ENCODE data around the gene ITGA1. TPM values are rescaled to one million over a fixed set of nuclear protein-coding genes. Genes with fewer than 3 reads are reported as not detected.

The ITGA1 gene
- total and polyA plus RNA-seq, 2 of the 8 experiments (the other 6 are each of a cell fraction or from before 2014, with no cell fraction given) = 2.3 to 9.0 TPM

DNA sequence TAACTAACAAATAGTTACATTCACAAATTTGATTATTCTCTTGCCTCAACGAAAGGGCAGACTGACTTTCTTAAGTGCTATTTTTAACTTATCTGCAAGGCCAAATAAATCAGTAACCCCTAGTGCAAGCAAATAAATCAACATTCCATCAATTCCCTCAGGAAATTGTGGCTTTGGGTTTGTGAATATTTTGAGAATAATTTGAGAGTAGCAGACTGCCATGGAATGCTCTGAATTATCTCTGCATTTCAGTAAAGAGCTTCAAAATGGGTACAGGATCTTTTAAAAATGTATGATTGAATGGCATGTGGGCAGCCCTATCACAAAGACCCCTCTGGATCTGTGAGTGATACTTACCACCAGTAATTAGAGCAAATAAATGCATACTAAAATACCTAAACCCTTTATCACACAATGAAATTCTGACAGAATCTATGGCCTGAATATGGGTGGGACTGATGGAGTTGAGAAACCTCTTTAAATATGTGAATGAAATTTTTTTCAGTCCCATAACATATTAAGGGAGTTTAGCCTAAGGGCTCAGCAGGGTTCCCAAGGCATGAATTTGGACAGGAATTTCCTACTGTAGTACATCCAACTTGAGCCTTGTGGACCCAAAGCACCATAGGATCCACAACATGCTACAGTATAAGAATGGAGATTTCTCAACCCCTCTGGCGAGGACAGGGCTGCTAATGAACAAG is 109.0 kb downstream of the ITGA1 start:
- H3K9me3 ChIP-seq (ENCODE audit: insufficient read depth in 2 of 2, low read depth in 1 of 2, low read length in 1 of 2) = no peaks in the 10 kb centered on the region
- 76% methylated on average over 2 of the region's 2 CpGs; no CpG with 5 or more reads in 1 of the 2 experiments for WGBS, 2 experiments (ENCODE audit: extremely low coverage in 1 of 2, insufficient coverage in 1 of 2, insufficient read length in 1 of 2, insufficient replicate concordance in 2 of 2, low coverage in 1 of 2, low lambda C conversion rate in 2 of 2, missing lambda C conversion rate in 1 of 2)
- TF ChIP-seq CEBPB (IDR thresholded peaks at IDR 0.05; ENCODE audit: low read depth, low read length) (no peak), HDAC2 (IDR thresholded peaks at IDR 0.05; ENCODE audit: borderline replicate concordance in 1 of 2, low read depth in 2 of 2, low read length in 2 of 2) (no peak), PHF8 (conservative IDR thresholded peaks at IDR 0.05; ENCODE audit: low read depth, low read length) (no peak), SIRT6 (IDR thresholded peaks at IDR 0.05; ENCODE audit: low read length) (no peak), TAF7 (optimal IDR thresholded peaks at IDR 0.05; ENCODE audit: borderline replicate concordance, low read depth, low read length) (no peak), EP300 (IDR thresholded peaks at IDR 0.05; ENCODE audit: borderline replicate concordance in 1 of 2, low read depth in 2 of 2, low read length in 2 of 2) (no peak), GTF2F1 (IDR thresholded peaks at IDR 0.05; ENCODE audit: borderline replicate concordance, low read depth, low read length) (no peak), ATF2 (IDR thresholded peaks at IDR 0.05; ENCODE audit: low read length) (no peak), MAFK (IDR thresholded peaks at IDR 0.05; ENCODE audit: low read depth, low read length) (no peak)
- TF ChIP-seq, protein P1, sequence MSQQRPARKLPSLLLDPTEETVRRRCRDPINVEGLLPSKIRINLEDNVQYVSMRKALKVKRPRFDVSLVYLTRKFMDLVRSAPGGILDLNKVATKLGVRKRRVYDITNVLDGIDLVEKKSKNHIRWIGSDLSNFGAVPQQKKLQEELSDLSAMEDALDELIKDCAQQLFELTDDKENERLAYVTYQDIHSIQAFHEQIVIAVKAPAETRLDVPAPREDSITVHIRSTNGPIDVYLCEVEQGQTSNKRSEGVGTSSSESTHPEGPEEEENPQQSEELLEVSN (IDR thresholded peaks at IDR 0.05) = no peak

More for the DNA sequence above, 109.0 kb downstream of the ITGA1 start:
- no peaks in the 10 kb centered on the region for H3K36me3 ChIP-seq (ENCODE audit: control insufficient read depth in 2 of 4, insufficient read depth in 4 of 4, low read length in 3 of 4)
- H2BK120ac ChIP-seq (replicated peaks; ENCODE audit: low read depth, low read length) = no peak overlapping the region
- H2BK20ac ChIP-seq (ENCODE audit: low read length) = no peak overlapping the region
- no peak overlapping the region for H2BK15ac ChIP-seq (ENCODE audit: low read length)
- no peak overlapping the region for H4K5ac ChIP-seq (ENCODE audit: insufficient read length, low read depth, low read length)
- no peaks in the 10 kb centered on the region for H3K27me3 ChIP-seq (replicated peaks in 1 of 4; ENCODE audit: control insufficient read depth in 3 of 4, extremely low read depth in 1 of 4, insufficient read depth in 3 of 4, low read length in 3 of 4)
- no peak overlapping the region for H2AFZ ChIP-seq (ENCODE audit: low read length)
- no peak for DNase-seq (ENCODE audit: low read depth in 1 of 2, low spot score in 2 of 2)
- H3K9ac ChIP-seq (replicated peaks in 1 of 4; ENCODE audit: extremely low read depth in 1 of 4, low read depth in 3 of 4, low read length in 3 of 4) = no peak overlapping the region
- no peak overlapping the region for H2BK5ac ChIP-seq (ENCODE audit: low read depth, low read length)
- no peak overlapping the region for H3K56ac ChIP-seq (replicated peaks; ENCODE audit: insufficient read length, low read depth, low read length)
- H3K79me2 ChIP-seq (ENCODE audit: control insufficient read depth in 1 of 2, insufficient read depth in 2 of 2, low read length in 2 of 2) = no peaks in the 10 kb centered on the region
- H3K27ac ChIP-seq (ENCODE audit: low read depth, low read length) = no peak overlapping the region
- H3K14ac ChIP-seq (ENCODE audit: insufficient read length) = no peak overlapping the region
- no peaks in the 10 kb centered on the region for H3K79me1 ChIP-seq (ENCODE audit: low read depth, low read length)
- no peaks in the 10 kb centered on the region for H3K23me2 ChIP-seq (ENCODE audit: low read depth, low read length)
- no peak overlapping the region for H4K91ac ChIP-seq (replicated peaks; ENCODE audit: insufficient read length, low read length)
- H3K23ac ChIP-seq (ENCODE audit: insufficient read length) = no peak overlapping the region
- H3K4me3 ChIP-seq (ENCODE audit: extremely low read depth in 1 of 4, insufficient read depth in 2 of 4, low read depth in 3 of 4, low read length in 4 of 4) = no peak overlapping the region
- no peaks in the 10 kb centered on the region for H4K20me1 ChIP-seq (replicated peaks in 1 of 2; ENCODE audit: control insufficient read depth in 1 of 2, insufficient read depth in 2 of 2, low read length in 2 of 2)
- H2AK5ac ChIP-seq (ENCODE audit: low read depth, low read length) = no peak overlapping the region
- H3K18ac ChIP-seq (ENCODE audit: extremely low read depth, low read length) = no peak overlapping the region
- POLR2A ChIA-PET (ENCODE audit: partially characterized antibody) = interaction anchor here (0.6 kb wide), 1 partner anchor 34 kb away, joined by 3 read pairs; no protein-coding TSS in a partner anchor
- H4K8ac ChIP-seq (ENCODE audit: extremely low read depth, insufficient read depth, low read length) = no peak overlapping the region
- no peak overlapping the region for H3K4me2 ChIP-seq (ENCODE audit: insufficient read depth in 1 of 2, low read depth in 2 of 2, low read length in 2 of 2)
- no peak for FAIRE-seq
- no peaks in the 10 kb centered on the region for H3K4me1 ChIP-seq (replicated peaks in 1 of 4; ENCODE audit: control insufficient read depth in 3 of 4, insufficient read depth in 4 of 4, low read length in 3 of 4)
- H3K4ac ChIP-seq (replicated peaks; ENCODE audit: insufficient read length, low read depth, low read length) = no peak overlapping the region
- no peak overlapping the region for H2BK12ac ChIP-seq (ENCODE audit: low read depth, low read length)
- CTCF ChIA-PET (ENCODE audit: partially characterized antibody) = interaction anchor here (0.7 to 1.0 kb wide), 2 partner anchors 19 to 109 kb away, joined by 3 read pairs; partner anchors contain the start of genes ITGA1 and PELO
